D721Med (cell line): ENCODE results near the gene ENPP1.

ENCODE experiments used
- DNase-seq: peaks from one replicate; pipeline ENCODE4 v3.0.0; 2011; ENCODE audit warnings: low spot score; ENCODE audit not compliant: insufficient read length
- FAIRE-seq: peaks from 2 replicates; lab custom pipeline; 2011; peaks lifted over from hg19 to GRCh38; lab: Jason Lieb, UNC
- TF ChIP-seq, protein P1 (sequence below): IDR thresholded peaks from 2 replicates; pipeline ENCODE4 v1.5.1; 2012; ENCODE audit warnings: mild to moderate bottlenecking, control low read depth; ENCODE audit not compliant: insufficient read depth; ENCODE audit errors: missing control alignments

Gene ENPP1

GRCh38 chr6:131782764-131783163 is 25.1 kb upstream of the ENPP1 start:
- TF ChIP-seq, protein P1, sequence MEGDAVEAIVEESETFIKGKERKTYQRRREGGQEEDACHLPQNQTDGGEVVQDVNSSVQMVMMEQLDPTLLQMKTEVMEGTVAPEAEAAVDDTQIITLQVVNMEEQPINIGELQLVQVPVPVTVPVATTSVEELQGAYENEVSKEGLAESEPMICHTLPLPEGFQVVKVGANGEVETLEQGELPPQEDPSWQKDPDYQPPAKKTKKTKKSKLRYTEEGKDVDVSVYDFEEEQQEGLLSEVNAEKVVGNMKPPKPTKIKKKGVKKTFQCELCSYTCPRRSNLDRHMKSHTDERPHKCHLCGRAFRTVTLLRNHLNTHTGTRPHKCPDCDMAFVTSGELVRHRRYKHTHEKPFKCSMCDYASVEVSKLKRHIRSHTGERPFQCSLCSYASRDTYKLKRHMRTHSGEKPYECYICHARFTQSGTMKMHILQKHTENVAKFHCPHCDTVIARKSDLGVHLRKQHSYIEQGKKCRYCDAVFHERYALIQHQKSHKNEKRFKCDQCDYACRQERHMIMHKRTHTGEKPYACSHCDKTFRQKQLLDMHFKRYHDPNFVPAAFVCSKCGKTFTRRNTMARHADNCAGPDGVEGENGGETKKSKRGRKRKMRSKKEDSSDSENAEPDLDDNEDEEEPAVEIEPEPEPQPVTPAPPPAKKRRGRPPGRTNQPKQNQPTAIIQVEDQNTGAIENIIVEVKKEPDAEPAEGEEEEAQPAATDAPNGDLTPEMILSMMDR: no peak
- FAIRE-seq (no peak), DNase-seq (no peak)

GRCh38 chr6:131784561-131784960 is 23.3 kb upstream of the ENPP1 start:
- TF ChIP-seq, protein P1: no peak

GRCh38 chr6:131787079-131787478 is 20.7 kb upstream of the ENPP1 start:
- FAIRE-seq (no peak), DNase-seq (no peak)
- TF ChIP-seq, protein P1: no peak

More at GRCh38 chr6:131784561-131784960, 23.3 kb upstream of the ENPP1 start:
- DNase-seq (no peak), FAIRE-seq (no peak)

DNA sequence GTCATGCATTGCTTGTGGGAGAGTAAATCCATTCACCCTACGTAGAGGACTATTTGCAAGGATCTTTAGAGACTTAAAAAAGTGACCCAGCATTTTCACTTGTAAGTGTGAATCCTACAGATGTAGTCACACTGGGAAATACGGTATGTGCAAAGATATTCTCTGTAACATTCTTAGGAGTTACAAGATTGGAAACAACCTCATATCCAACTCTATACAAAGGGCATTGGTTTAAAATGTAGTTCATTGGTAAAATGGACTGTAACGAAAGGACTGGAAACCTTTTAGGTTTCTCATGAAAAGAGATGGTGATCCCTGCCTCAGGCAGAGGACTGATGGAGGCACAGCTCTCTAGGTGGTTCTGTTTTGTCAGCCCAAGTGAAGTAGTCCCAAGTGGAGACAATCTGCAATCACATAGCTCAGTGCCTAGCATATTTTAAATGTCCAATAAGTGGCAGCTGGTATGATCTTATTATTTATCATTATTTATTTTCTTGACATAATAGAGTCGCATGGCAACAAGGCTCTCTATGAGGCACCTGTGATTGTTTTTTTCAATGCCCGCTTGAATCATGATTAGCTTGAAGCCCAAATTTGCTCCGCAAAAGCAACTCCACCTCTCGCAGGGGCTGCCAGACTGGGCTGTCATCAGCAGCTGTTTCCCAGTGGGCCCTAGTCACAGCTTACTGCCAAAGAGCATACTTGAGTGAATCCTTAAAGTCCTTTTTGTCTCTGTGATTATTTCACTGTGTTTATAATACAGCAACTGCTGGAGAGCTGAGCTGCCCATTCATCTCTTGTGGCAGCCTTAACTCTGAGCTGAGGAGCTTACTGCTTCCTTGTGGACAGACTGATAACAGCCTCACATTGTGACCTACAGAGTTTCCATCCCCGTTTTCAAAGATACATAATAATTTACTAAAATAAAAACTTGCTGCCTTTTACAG is 19.8 kb upstream of the ENPP1 start:
- DNase-seq: no peak
- FAIRE-seq: no peak
- TF ChIP-seq, protein P1: no peak

GRCh38 chr6:131789219-131789618 is 18.6 kb upstream of the ENPP1 start:
- no peak for FAIRE-seq
- DNase-seq: no peak
- TF ChIP-seq, protein P1: no peak

DNA sequence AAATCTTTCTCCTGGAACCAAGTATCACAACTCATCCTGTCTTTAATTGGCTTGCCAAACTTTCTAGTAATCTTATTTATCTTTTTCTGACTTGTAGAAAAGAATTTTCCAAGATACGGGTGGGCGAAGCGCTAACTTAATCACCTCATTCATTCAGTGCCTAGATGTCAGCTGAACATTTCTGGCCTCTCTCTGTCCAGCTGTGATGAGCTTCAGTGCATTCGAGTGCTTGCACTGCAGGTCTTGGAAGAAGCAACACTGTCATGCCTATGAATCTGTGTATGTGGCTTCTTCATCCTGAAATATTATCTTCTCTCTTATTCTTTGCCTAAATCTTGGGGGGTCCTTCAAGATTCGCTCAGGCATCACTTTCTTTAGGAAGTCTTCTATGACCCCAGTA is 16.3 kb upstream of the ENPP1 start:
- no peak for DNase-seq
- TF ChIP-seq, protein P1: no peak
- FAIRE-seq: no peak

GRCh38 chr6:131792091-131792496 is 15.7 kb upstream of the ENPP1 start:
- TF ChIP-seq, protein P1: no peak
- DNase-seq (no peak), FAIRE-seq (no peak)
